Fibroblast of lung (primary cell): ENCODE data around the gene RAB11FIP5. TPM values are rescaled to one million over a fixed set of nuclear protein-coding genes. Genes with fewer than 3 reads are reported as not detected.
A peak's percentile ranks its signal among the peaks of the same experiment; 100 is the strongest.

Experiments used
- DNase-seq, 2 donors: peaks; one replicate each; pipeline versions ENCODE4 v3.0.0 to v3.0.0-alpha.2; 2010; ENCODE audit warnings: low read depth in 2 of 2
- H2AFZ ChIP-seq: 2 replicates; pipeline ENCODE4 v1.5.1; 2012; ENCODE audit warnings: low read length, control low read depth, inconsistent platforms
- H3K27ac ChIP-seq: 2 replicates; pipeline ENCODE4 v1.5.1; 2011; ENCODE audit warnings: low read length, control low read depth; ENCODE audit not compliant: insufficient read depth
- H3K27me3 ChIP-seq: 2 replicates; pipeline ENCODE4 v1.5.1; 2011; ENCODE audit warnings: mild to moderate bottlenecking, low read length; ENCODE audit not compliant: control insufficient read depth, insufficient read depth
- H3K36me3 ChIP-seq: 2 replicates; pipeline ENCODE4 v1.5.1; 2011; ENCODE audit warnings: low read length; ENCODE audit not compliant: control insufficient read depth, insufficient read depth
- H3K4me1 ChIP-seq: 2 replicates; pipeline ENCODE4 v1.5.1; 2011; ENCODE audit warnings: low read length; ENCODE audit not compliant: control insufficient read depth, insufficient read depth; ENCODE audit errors: extremely low read depth
- H3K4me2 ChIP-seq: 2 replicates; pipeline ENCODE4 v1.5.1; 2011; ENCODE audit warnings: low read length, control low read depth; ENCODE audit not compliant: insufficient read depth; ENCODE audit errors: extremely low read depth
- H3K4me3 ChIP-seq, 4 experiments: fragments of 200-600 bp in 1 of 4; sonication (generic) in 1 of 4; replicated peaks in 1 of 4; 2 replicates each; pipeline ENCODE4 v1.5.1; 2011 to 2016; ENCODE audit warnings: low read length in 4 of 4, low read depth in 3 of 4, mild to moderate bottlenecking in 3 of 4, control low read depth in 2 of 4, inconsistent platforms in 1 of 4, mixed read lengths in 1 of 4; ENCODE audit not compliant: insufficient read depth in 1 of 4; ENCODE audit errors: control extremely low read depth in 1 of 4
- H3K79me2 ChIP-seq: 2 replicates; pipeline ENCODE4 v1.5.1; 2012; ENCODE audit warnings: mild to moderate bottlenecking, low read length, inconsistent platforms; ENCODE audit not compliant: control insufficient read depth, insufficient read depth
- H3K9ac ChIP-seq: 2 replicates; pipeline ENCODE4 v1.5.1; 2011; ENCODE audit warnings: mild to moderate bottlenecking, low read length, control low read depth; ENCODE audit not compliant: insufficient read depth
- H3K9me3 ChIP-seq: 2 replicates; pipeline ENCODE4 v1.5.1; 2012; ENCODE audit warnings: low read depth, low read length; ENCODE audit not compliant: control insufficient read depth, insufficient read depth
- H4K20me1 ChIP-seq: 2 replicates; pipeline ENCODE4 v1.5.1; 2011; ENCODE audit warnings: low read length; ENCODE audit not compliant: control insufficient read depth, insufficient read depth; ENCODE audit errors: extremely low read depth
- EZH2 ChIP-seq: IDR thresholded peaks from 2 replicates; pipeline ENCODE4 v1.5.1; 2012; ENCODE audit warnings: low read length, control low read depth, mild to moderate bottlenecking; ENCODE audit errors: missing control alignments
- polyA plus RNA-seq, 2 donors: library from polyadenylated mRNA; depleted of rRNA in 1 of 2; stranded (reverse) in 1 of 2; unstranded in 1 of 2; fragments of >200 nt; gene quantifications; 2 replicates each; pipeline ENCODE4 v1.2.1, GENCODE V29; 2011 to 2012; ENCODE audit warnings: missing spikeins in 1 of 2
- total RNA-seq: library from RNA; depleted of rRNA; stranded (reverse); fragments of >200 nt; gene quantifications from 2 replicates; pipeline ENCODE4 v1.2.1, GENCODE V29; 2014
- TF ChIP-seq, protein P1 (sequence below), 2 donors: IDR thresholded peaks in 1 of 2; conservative IDR thresholded peaks in 1 of 2; 1 replicate in 1 of 2; 2 replicates in 1 of 2; pipeline ENCODE4 v1.5.1; 2011 to 2012; ENCODE audit warnings: low read length in 2 of 2, control low read depth in 1 of 2, inconsistent platforms in 1 of 2, low read depth in 1 of 2, mild to moderate bottlenecking in 1 of 2

RAB11FIP5 gene
- total and polyA plus RNA-seq, 2 donors (not counting 1 experiment from before 2014, with no cell fraction given): 27.7 to 35.0 TPM

DNA sequence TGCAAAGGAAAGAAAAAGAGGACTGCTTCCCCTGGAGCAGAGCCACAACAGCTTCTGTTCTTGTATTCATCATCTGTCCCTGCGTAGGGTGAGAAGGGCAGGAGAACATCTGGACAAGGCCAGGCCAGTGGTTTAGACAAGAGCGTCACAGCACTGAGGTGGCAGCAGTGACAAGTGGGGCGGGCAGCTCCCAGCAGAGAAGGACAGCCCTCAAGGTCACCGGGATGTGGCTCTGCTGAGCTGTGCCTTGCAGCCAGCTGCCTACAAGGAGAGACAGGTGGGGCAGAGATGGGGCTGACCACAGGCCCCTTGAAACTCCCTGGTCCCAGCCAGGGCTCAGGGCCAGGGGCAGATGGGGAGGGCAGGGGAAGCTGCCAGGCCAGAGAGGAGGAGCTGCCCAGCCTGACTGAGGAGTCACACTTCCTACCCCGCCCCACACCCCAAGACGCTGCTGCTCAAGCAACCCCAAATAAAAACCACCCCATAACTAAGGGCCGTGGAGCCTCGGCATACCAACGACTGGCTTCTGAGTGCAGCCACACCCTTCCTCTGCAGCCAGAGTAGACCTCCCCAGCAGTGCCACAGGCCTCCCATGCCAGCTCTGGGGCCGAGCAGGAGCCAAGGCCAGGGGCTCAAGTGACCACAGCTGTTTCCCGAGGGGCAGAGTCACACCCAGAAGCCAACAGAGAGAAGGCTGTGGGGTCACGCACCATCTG, 5.4 kb downstream of the RAB11FIP5 start:
- peak overlapping the region; percentile 23 for H3K4me2 ChIP-seq
- no peaks in the 10 kb centered on the region for H3K36me3 ChIP-seq
- no peak overlapping the region for H3K4me3 ChIP-seq
- H3K79me2 ChIP-seq: peaks cover 94% of the 10 kb centered on the region
- no peak for TF ChIP-seq EZH2
- TF ChIP-seq, protein P1, sequence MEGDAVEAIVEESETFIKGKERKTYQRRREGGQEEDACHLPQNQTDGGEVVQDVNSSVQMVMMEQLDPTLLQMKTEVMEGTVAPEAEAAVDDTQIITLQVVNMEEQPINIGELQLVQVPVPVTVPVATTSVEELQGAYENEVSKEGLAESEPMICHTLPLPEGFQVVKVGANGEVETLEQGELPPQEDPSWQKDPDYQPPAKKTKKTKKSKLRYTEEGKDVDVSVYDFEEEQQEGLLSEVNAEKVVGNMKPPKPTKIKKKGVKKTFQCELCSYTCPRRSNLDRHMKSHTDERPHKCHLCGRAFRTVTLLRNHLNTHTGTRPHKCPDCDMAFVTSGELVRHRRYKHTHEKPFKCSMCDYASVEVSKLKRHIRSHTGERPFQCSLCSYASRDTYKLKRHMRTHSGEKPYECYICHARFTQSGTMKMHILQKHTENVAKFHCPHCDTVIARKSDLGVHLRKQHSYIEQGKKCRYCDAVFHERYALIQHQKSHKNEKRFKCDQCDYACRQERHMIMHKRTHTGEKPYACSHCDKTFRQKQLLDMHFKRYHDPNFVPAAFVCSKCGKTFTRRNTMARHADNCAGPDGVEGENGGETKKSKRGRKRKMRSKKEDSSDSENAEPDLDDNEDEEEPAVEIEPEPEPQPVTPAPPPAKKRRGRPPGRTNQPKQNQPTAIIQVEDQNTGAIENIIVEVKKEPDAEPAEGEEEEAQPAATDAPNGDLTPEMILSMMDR (conservative IDR thresholded peaks at IDR 0.05 in 1 of 2, IDR thresholded peaks at IDR 0.05 in 1 of 2; ENCODE audit: low read depth in 1 of 2, low read length in 2 of 2): no peak
- no peaks in the 10 kb centered on the region for H4K20me1 ChIP-seq
- H3K9me3 ChIP-seq: no peaks in the 10 kb centered on the region
- H3K9ac ChIP-seq: no peak overlapping the region
- DNase-seq: peak in 1 of 2 donors; percentile 60
- no peaks in the 10 kb centered on the region for H3K27me3 ChIP-seq
- peak overlapping the region; percentile 26 for H3K27ac ChIP-seq
- peaks cover 34% of the 10 kb centered on the region for H3K4me1 ChIP-seq
- no peak overlapping the region for H2AFZ ChIP-seq

DNA sequence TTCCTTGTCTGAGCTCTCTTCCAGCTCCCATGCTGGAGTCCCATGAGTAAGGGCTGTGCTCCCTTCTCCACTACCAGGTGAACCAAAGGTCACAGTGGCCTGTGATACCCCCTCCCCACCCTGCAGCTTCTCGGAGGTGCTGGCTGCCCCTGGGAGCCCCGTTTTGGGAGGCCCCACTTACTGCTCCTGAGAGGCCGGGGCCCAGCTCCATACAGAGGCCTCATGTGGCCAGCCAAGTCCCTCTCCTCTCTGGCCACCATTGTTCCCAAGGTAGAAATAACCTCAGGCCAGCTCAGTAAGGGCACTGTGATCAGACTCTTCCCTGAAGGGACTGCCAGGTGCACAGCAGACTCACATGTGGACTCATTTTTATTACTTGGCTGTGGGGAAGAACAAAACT, 6.0 kb downstream of the RAB11FIP5 start:
- Histone ChIP-seq H3K9ac (no peak overlapping the region), H3K9me3 (no peaks in the 10 kb centered on the region), H2AFZ (no peak overlapping the region), H3K36me3 (no peaks in the 10 kb centered on the region), H4K20me1 (no peaks in the 10 kb centered on the region), H3K4me3 (no peak overlapping the region), H3K27ac (peak overlapping the region; percentile 26), H3K79me2 (peaks cover 91% of the 10 kb centered on the region), H3K4me1 (peaks cover 34% of the 10 kb centered on the region), H3K27me3 (no peaks in the 10 kb centered on the region), H3K4me2 (no peak overlapping the region)
- TF ChIP-seq EZH2: no peak
- TF ChIP-seq, protein P1 (conservative IDR thresholded peaks at IDR 0.05 in 1 of 2, IDR thresholded peaks at IDR 0.05 in 1 of 2; ENCODE audit: low read depth in 1 of 2, low read length in 2 of 2): no peak
- no peak for DNase-seq

DNA sequence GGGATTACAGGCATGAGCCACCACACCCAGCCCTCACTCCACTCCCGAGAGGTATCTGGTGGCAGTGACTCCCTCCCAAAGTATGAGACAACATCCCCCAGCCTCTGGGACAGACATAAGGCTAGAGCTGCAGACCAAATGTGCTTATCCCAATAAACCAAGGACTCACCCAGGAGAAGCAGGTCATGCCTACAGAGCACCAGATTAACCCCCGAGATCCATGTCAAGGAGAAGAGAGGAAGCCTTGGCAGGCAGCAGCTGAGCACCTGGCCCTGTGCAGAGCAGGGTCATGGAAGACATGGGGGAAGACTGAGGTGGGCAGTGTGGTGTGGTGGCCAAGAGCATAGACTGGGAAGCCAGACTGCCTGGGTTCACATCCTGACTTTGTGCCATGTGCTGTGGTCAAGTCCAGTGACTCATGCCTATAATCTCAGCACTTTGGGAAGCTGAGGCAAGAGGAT, 7.2 kb downstream of the RAB11FIP5 start:
- Histone ChIP-seq H3K27me3 (no peaks in the 10 kb centered on the region), H3K36me3 (no peaks in the 10 kb centered on the region), H3K9me3 (no peaks in the 10 kb centered on the region), H3K79me2 (peaks cover 88% of the 10 kb centered on the region), H3K4me3 (no peak overlapping the region), H3K27ac (no peak overlapping the region), H2AFZ (no peak overlapping the region), H3K4me1 (peaks cover 31% of the 10 kb centered on the region), H4K20me1 (no peaks in the 10 kb centered on the region), H3K4me2 (no peak overlapping the region), H3K9ac (no peak overlapping the region)
- TF ChIP-seq, protein P1 (conservative IDR thresholded peaks at IDR 0.05 in 1 of 2, IDR thresholded peaks at IDR 0.05 in 1 of 2; ENCODE audit: low read depth in 1 of 2, low read length in 2 of 2): no peak
- no peak for TF ChIP-seq EZH2
- DNase-seq: no peak
